Right cardiac atrium (tissue), 5 donors: Measurements from ENCODE around the gene GABRB3. TPM values are rescaled to one million over a fixed set of nuclear protein-coding genes. Genes with fewer than 3 reads are reported as not detected.
"Not testable (repeated sequence)": the region's sequence is repeated elsewhere in the genome, so short reads cannot be mapped to it uniquely, and the experiment has no call there.

Experiments used
- ATAC-seq, 2 donors: fragments of 200-7000 bp; cut with Tn5 transposase; one replicate each; pipeline versions ENCODE4 v1.8.0 to v1.9.1; 2020; ENCODE audit warnings: moderate library complexity in 2 of 2, mild to moderate bottlenecking in 1 of 2
- DNase-seq, 3 donors: peaks; one replicate each; pipeline ENCODE4 v3.0.0-alpha.2; 2020
- H3K27ac ChIP-seq: one replicate; pipeline ENCODE4 v1.5.1; 2013; ENCODE audit warnings: mild to moderate bottlenecking, low read length, control low read depth, moderate library complexity
- H3K27me3 ChIP-seq: one replicate; pipeline ENCODE4 v1.6.1; 2013; ENCODE audit not compliant: control insufficient read depth, insufficient read depth
- H3K4me1 ChIP-seq: one replicate; pipeline ENCODE4 v1.6.1; 2013; ENCODE audit warnings: low read length; ENCODE audit not compliant: control insufficient read depth, insufficient read depth
- H3K4me3 ChIP-seq: one replicate; pipeline ENCODE4 v1.5.1; 2013; ENCODE audit warnings: low read length, control low read depth
- H3K9me3 ChIP-seq: one replicate; pipeline ENCODE4 v1.6.1; 2013; ENCODE audit warnings: low read length; ENCODE audit not compliant: control insufficient read depth
- WGBS: extraction: QIAGEN DNeasy Blood & Tissue Kit; methylation state at CpG from one replicate; pipeline ENCODE4 v1.1.7; 2013; 5-methylcytosine and 5-hydroxymethylcytosine counted together
- intact Hi-C, 4 donors: fragments of 100-400 bp; cut with DNase I; formaldehyde crosslinking; loops; one replicate each; pipeline versions ENCODE4 v1.11.0 to v1.14.0; 2022 to 2023
- polyA plus RNA-seq: library from polyadenylated mRNA; stranded (reverse); fragments of 200-250 nt; gene quantifications from one replicate; pipeline ENCODE4 v1.2.3, GENCODE V29; 2013
- total RNA-seq, 4 donors: library from RNA; stranded (reverse); fragmentation: NEBNext Ultra II Directional; extraction: Animal tissue kit (Norgen Biotek cat#: 25700); gene quantifications; one replicate each; pipeline ENCODE4 v1.2.1, GENCODE V29; 2021
- donor health status: healthy with polysubstance abuse.
- donor health status: DM: no; HTN: yes; CAD: no.
- donor health status: DM: no; HTN: no; CAD: no.
- donor health status: DM: no; HTN: yes; CAD: no; lungs with severe emphysema.
- donor health status: DM: yes; HTN: yes; CAD: no.

The GABRB3 gene
- total and polyA plus RNA-seq, 5 donors, result 6.3 to 63.4 (median 27.4) TPM

DNA sequence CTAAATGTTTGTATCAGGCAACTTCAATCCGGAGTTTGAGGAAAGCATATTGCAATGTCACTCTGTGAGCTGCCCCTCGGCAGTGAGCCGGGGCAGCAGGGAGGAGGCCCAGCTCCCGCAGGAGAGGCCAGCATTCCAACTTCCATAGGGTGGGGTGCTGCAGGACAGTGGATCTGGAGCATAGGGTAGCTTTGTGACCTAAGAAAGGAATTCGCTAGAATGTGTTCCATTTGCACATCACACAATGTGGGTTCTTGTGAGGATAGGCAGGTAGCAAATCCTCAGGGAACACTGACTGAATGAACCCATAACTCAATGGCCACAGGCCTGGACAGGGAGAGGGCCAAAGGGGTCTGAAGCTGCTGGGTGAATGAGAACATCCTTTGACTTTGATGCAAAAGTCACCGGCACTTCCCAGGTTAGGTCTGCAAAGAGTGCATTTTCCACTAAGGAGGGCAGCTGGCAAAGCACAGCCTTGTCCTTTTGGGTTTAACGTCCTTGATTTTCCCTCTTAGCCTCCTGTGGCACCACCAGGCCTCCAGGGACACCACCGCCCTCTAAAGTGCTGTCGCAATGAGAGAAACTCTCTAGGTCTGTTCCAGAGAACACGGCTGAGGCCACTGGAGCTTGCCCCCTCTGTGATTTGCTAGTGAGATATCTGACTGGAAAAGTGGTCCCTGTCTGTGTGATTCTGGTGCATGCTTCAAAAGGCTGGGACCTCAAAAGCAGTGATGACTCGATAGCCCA, 36.2 kb downstream of the GABRB3 start:
- ATAC-seq (no peak), DNase-seq (no peak)
- Histone ChIP-seq H3K27me3 (no peaks in the 10 kb centered on the region), H3K4me3 (no peak overlapping the region), H3K27ac (no peak overlapping the region), H3K4me1 (no peaks in the 10 kb centered on the region), H3K9me3 (no peaks in the 10 kb centered on the region)
- intact Hi-C loops, result no loop called here
- WGBS, result 62% methylated on average over 11 of the region's 11 CpGs

DNA sequence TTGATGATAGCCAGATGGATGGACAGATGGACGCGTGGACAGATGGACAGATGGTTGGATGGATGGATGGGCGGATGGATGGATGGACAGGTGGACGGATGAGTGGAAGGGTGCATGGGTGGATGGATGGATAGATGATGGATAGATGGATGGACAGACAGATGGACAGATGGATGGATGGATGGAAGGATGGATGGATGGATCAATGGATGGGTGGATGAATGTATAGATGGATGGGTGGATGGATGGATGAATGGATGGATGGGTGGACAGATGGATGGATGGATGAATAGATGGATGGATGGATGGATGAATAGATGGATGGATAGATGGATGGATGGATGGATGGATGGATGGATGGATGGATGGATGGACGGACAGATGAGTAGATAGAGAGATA, 40.9 kb downstream of the GABRB3 start:
- 89% methylated on average over 5 of the region's 5 CpGs for WGBS
- ATAC-seq, result no peak
- intact Hi-C loops, result no loop called here

DNA sequence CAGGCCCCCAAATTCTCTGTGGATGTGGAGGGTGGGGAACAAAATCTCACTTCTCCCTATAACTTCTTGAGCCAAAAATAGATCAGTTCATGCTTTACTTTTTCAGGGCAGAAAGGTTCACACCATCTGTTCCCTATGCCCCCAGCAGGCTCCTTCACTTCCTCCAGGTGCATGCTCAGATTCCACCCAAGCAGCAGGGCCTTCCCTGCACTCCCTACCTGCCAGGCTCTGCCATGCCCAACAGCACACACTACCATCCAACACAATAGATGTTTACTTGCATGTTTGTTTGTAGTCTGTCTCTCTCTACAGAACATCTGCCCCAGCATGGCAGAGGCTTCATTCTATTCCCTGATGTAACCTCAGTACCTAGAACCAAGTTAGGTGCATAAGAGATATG, 43.3 kb downstream of the GABRB3 start:
- Histone ChIP-seq H3K9me3 (no peaks in the 10 kb centered on the region), H3K4me3 (no peak overlapping the region), H3K4me1 (no peaks in the 10 kb centered on the region), H3K27me3 (no peaks in the 10 kb centered on the region), H3K27ac (no peak overlapping the region)
- ATAC-seq (no peak), DNase-seq (no peak)
- intact Hi-C loops, result no loop called here

More for the DNA sequence above, 40.9 kb downstream of the GABRB3 start:
- Histone ChIP-seq H3K9me3 (no peaks in the 10 kb centered on the region), H3K4me1 (no peaks in the 10 kb centered on the region), H3K27me3 (no peaks in the 10 kb centered on the region), H3K4me3 (no peak overlapping the region), H3K27ac (no peak overlapping the region)
- DNase-seq, result no peak

DNA sequence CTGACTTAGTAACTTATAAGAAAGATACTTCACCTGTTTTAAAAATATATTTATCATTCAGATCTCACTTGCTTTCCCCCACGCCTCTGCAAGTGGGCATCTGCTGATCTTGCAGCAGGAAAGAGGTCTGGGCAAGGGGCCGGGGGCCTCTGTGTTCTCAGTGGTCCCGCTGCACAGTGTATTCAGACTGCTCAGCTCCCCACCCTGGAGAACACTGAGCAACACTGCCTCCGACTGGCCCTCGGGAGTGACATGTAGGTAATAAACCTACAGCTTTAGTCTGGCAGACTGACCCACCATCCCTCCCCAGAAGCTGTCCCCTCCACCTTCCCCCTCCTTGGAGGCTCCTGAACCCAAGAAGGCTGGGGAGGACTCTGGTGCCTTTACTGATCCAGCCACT, 43.8 kb downstream of the GABRB3 start:
- H3K27ac ChIP-seq, result no peak overlapping the region
- ATAC-seq (peak in 1 of 2 donors; percentile 32), DNase-seq (peak in 1 of 3 donors; percentile 26)
- WGBS, result 74% methylated on average over 5 of the region's 5 CpGs
- H3K4me3 ChIP-seq, result no peak overlapping the region
- no peaks in the 10 kb centered on the region for H3K27me3 ChIP-seq
- no peaks in the 10 kb centered on the region for H3K4me1 ChIP-seq
- H3K9me3 ChIP-seq, result no peaks in the 10 kb centered on the region
- intact Hi-C loops, result no loop called here

DNA sequence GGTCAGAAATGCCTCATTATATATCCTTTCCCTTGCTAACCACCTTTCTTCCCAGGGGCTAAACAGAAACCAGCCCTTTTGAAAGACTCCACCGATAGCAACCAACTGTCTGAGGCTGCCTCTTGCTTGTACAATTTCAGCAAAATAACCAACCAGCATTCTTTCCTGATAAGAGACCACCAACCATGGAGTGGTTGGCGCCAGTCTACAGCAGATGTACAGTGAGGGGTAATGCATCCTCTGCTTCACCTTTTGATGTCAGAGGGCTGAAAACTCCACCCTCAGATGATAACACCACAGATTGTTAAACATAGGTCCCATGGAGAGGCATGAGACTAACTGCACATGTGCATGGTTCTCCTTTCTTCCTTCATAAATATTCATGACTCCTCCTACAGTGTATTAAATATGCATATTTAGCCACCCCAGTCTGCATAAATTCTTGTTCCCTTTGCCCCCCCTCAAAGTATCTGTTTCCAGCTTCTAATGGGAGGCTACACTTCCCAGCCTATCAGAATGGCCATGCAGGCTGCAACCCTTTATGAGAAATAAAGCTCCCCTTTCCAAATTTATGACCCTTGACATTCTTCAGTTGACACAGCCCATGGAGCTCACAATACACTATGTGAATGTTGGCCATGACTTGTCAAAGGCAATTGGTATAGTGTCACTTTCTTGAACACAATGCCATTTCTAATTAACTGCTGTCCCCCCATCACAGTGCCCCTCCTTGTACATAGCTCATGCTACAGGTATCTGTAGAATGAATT, 48.3 kb downstream of the GABRB3 start:
- Histone ChIP-seq H3K27me3 (no peaks in the 10 kb centered on the region), H3K4me1 (no peaks in the 10 kb centered on the region), H3K4me3 (no peak overlapping the region), H3K27ac (no peak overlapping the region), H3K9me3 (no peaks in the 10 kb centered on the region)
- DNase-seq, result no peak
- 66% methylated on average over 2 of the region's 2 CpGs for WGBS
- ATAC-seq, result no peak
- intact Hi-C loops, result no loop called here

DNA sequence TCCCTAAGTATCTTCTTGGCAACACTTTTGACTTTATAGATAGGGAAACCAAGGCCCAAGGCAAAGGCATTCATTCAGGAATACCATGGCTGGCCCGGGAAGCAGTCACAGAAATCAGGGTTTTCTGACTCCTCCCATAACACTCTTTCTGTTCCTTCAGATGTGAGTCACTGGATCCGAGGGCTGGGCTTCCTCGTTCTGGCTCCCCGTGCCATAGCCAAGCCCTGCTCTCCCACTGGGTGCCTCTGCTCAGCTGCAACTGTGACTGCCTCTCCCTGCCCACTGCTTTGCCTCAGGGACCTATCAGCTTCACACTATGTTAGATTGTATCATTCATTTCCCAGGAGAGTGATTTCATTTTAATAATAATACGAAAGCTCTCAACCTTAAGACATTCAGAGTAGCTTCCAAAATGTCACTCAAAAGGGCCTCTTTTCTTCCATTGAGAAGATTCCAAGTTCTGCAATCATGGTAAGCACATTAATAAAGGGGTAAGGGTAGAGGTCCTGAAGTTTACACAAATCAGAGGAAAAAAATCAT, 50.2 kb downstream of the GABRB3 start:
- intact Hi-C loops, result no loop called here
- H3K9me3 ChIP-seq, result no peaks in the 10 kb centered on the region
- DNase-seq (no peak), ATAC-seq (no peak)
- no peaks in the 10 kb centered on the region for H3K27me3 ChIP-seq
- no peak overlapping the region for H3K4me3 ChIP-seq
- no peak overlapping the region for H3K27ac ChIP-seq
- H3K4me1 ChIP-seq, result no peaks in the 10 kb centered on the region
- WGBS, result 41% methylated on average over 5 of the region's 5 CpGs

DNA sequence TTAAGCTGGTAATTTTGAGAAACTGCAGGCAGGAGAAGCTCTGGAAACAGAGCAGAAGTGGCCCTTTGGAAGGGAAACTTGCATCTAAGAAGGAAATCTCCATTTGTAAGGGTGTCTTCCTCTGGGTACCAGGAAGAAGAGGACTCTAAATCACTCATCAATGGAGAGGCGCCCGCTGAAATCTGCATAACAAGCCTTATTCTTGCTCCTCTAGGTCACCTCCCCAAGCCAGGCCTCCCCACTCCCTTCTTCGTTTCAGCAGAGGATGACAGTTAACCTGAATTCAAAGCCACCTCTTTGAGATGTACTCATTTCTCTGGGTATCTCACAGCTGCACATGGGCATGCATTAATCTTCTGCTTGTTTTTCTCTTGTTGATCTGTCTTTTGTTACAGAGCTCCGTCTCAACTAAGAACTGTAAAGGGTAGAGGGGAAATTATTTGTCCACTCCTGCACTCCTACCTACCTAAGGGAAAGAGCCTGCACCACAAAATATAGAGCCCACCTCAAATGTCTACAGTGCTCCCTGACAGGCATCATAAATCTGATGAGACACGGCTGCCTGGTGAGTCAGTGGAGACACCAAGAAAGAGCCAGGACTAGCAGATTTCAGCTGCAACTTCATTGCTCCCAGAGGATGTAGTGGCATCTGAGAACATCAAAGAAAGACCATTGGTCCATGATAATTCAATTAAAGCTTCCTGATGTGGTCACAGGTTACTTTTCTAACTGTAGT, 51.5 kb downstream of the GABRB3 start:
- Histone ChIP-seq H3K27ac (no peak overlapping the region), H3K9me3 (no peaks in the 10 kb centered on the region), H3K27me3 (no peaks in the 10 kb centered on the region), H3K4me3 (no peak overlapping the region), H3K4me1 (no peaks in the 10 kb centered on the region)
- 44% methylated on average over 5 of the region's 5 CpGs for WGBS
- DNase-seq (no peak), ATAC-seq (no peak)
- intact Hi-C loops, result no loop called here

DNA sequence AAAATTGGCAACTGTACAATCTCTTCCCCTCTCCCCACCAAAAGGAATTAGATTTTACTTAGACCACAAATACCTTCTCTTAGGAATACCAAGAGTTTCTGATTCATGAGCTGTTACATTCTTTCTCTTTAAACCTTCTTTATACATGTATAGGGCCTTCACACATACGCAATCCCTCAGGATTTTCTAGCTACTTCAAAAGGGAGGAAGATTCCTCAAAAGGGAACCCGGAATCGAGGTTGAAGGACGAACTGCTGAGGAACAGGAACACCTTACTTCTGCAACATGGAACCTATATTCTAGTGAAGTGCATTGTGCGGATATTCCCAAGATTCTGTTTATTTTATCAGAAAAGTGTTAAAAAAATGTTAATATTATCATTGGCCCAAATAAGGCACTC, 52.3 kb downstream of the GABRB3 start:
- ATAC-seq (no peak), DNase-seq (no peak)
- Histone ChIP-seq H3K9me3 (no peaks in the 10 kb centered on the region), H3K27me3 (no peaks in the 10 kb centered on the region), H3K4me1 (no peaks in the 10 kb centered on the region), H3K27ac (no peak overlapping the region), H3K4me3 (no peak overlapping the region)
- 46% methylated on average over 5 of the region's 5 CpGs for WGBS
- intact Hi-C loops, result no loop called here

DNA sequence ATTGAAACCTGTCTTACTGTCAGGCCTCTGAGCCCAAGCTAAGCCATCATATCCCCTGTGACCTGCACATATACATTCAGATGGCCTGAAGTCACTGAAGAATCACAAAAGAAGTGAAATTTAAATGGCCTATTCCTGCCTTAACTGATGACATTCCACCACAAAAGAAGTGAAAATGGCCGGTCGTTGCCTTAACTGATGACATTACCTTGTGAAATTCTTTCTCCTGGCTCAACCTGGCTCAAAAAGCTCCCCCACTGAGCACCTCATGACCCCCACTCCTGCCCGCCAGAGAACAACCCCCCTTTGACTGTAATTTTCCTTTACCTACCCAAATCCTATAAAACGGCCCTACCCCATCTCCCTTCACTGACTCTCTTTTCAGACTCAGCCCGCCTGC, 53.0 kb downstream of the GABRB3 start:
- ATAC-seq, DNase-seq, H3K9me3 ChIP-seq, H3K27ac ChIP-seq, H3K4me1 ChIP-seq, H3K27me3 ChIP-seq, intact Hi-C loops, H3K4me3 ChIP-seq: not testable (repeated sequence)
- WGBS, result 43% methylated on average over 5 of the region's 5 CpGs

DNA sequence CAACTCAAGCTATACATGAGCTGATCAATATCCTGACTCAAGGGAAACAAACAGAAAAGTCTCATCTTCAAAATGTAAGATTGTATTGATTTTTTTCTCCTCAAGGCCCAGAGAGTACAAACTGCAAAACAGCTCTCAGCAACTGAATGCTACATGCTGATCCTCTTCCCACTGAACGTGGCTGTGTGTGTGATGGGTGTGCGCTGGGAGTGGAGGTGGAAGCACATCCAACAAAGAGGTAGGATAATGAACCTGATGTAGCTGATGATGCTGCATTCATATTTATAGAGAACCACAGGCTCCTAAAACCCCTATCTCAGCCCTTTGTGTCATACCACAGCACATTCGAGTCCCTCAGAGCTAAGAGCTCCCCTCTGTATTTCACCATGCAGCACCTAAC, 56.8 kb downstream of the GABRB3 start:
- H3K27ac ChIP-seq, result no peak overlapping the region
- H3K27me3 ChIP-seq, result no peaks in the 10 kb centered on the region
- H3K4me3 ChIP-seq, result no peak overlapping the region
- WGBS, result 80% methylated on average over 3 of the region's 3 CpGs
- ATAC-seq (no peak), DNase-seq (no peak)
- no peaks in the 10 kb centered on the region for H3K4me1 ChIP-seq
- intact Hi-C loops, result no loop called here
- no peaks in the 10 kb centered on the region for H3K9me3 ChIP-seq

DNA sequence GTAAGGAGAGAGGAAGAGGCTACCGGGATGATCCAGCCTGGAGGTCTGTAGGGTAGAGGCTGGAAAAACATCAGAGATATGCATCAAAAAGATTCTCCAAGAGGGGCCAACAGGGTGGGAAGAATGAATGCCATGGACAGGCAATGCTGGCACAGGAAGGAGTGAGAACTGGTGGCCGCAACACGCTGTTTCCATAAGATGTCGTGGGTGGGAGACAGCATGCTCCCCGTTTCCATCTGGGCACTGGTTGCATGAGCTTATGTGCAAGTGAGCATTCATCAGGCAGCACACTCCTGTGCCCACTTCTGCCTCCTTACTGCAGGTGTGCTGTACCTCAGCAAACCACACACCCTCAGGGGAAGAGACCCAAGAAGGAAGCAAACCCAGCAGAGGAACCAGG, 59.4 kb downstream of the GABRB3 start:
- Histone ChIP-seq H3K9me3 (no peaks in the 10 kb centered on the region), H3K27ac (no peak overlapping the region), H3K4me1 (no peaks in the 10 kb centered on the region), H3K4me3 (no peak overlapping the region), H3K27me3 (no peaks in the 10 kb centered on the region)
- WGBS, result 90% methylated on average over 5 of the region's 5 CpGs
- ATAC-seq (no peak), DNase-seq (no peak)
- intact Hi-C loops, result no loop called here
